NCI-H510A (cell line): Measurements from ENCODE around the gene PTK6.
A peak's percentile ranks its signal among the peaks of the same experiment; 100 is the strongest.

Source experiments
- DNase-seq: peaks from one replicate; lab custom pipeline; 2025; lab: John Stamatoyannopoulos, UW

The PTK6 gene

GRCh38 chr20:63505723-63506122 lies 31.5 kb downstream of the PTK6 start:
- no peak for DNase-seq

- DNase-seq, result no peak
Observed at GRCh38 chr20:63505281-63505680, 31.9 kb downstream of the PTK6 start.

GRCh38 chr20:63504642-63505041 lies 32.5 kb downstream of the PTK6 start:
- DNase-seq, result no peak

GRCh38 chr20:63503524-63503923 lies 33.7 kb downstream of the PTK6 start:
- DNase-seq, result no peak

- no peak for DNase-seq
Observed at GRCh38 chr20:63502671-63503172, 34.5 kb downstream of the PTK6 start.

GRCh38 chr20:63501818-63502670 lies 35.1 kb downstream of the PTK6 start:
- DNase-seq, result peak; percentile 18

- no peak for DNase-seq
Observed at GRCh38 chr20:63500902-63501817, 36.0 kb downstream of the PTK6 start.

- no peak for DNase-seq
Observed at GRCh38 chr20:63500151-63500901, 36.9 kb downstream of the PTK6 start.

GRCh38 chr20:63499338-63499969 lies 37.7 kb downstream of the PTK6 start:
- no peak for DNase-seq

GRCh38 chr20:63498960-63499337 lies 38.2 kb downstream of the PTK6 start, which contains the start of gene EEF1A2:
Gene EEF1A2, minus strand, starts transcription at chr20:63499083. Its CDS starts 1,320 bp downstream, at chr20:63497763.
- no peak for DNase-seq

- DNase-seq, result no peak
Observed at GRCh38 chr20:63497946-63498935, 38.9 kb downstream of the PTK6 start.

- no peak for DNase-seq
Observed at GRCh38 chr20:63497138-63497945, 39.8 kb downstream of the PTK6 start.

GRCh38 chr20:63496596-63497120 lies 40.5 kb downstream of the PTK6 start:
- DNase-seq, result no peak

GRCh38 chr20:63495741-63496595 lies 41.2 kb downstream of the PTK6 start:
- DNase-seq, result no peak

GRCh38 chr20:63495167-63495720 lies 41.9 kb downstream of the PTK6 start:
- DNase-seq, result no peak

GRCh38 chr20:63494420-63495166 lies 42.6 kb downstream of the PTK6 start:
- no peak for DNase-seq

GRCh38 chr20:63494084-63494419 lies 43.1 kb downstream of the PTK6 start:
- no peak for DNase-seq
